ENCODE measurements around the gene ARHGEF19.

ARHGEF19 gene

GRCh38 chr1:16213013-16213412 lies 561 bp upstream of the ARHGEF19 start:
- H3K4me3 ChIP-seq (ENCODE audit: control insufficient read depth, low read depth, low read length): no peak overlapping the region
- no peak for TF ChIP-seq CTCF (IDR thresholded peaks at IDR 0.05; ENCODE audit: control insufficient read depth, insufficient read depth, low read depth, low read length, missing control alignments)

GRCh38 chr1:16211824-16212223 lies 628 bp downstream of the ARHGEF19 start:
- no peak for DNase-seq (ENCODE audit: low read depth)
- TF ChIP-seq CTCF (IDR thresholded peaks at IDR 0.05; ENCODE audit: control insufficient read depth, insufficient read depth, low read depth, low read length, missing control alignments): no peak
- no peak overlapping the region for H3K4me3 ChIP-seq (ENCODE audit: control insufficient read depth, low read depth, low read length)

More at GRCh38 chr1:16213013-16213412, 561 bp upstream of the ARHGEF19 start:
- DNase-seq (ENCODE audit: low read depth): no peak

GRCh38 chr1:16210581-16210980 lies 1.9 kb downstream of the ARHGEF19 start:
- no peak overlapping the region for H3K4me3 ChIP-seq (ENCODE audit: control insufficient read depth, low read depth, low read length)
- DNase-seq (ENCODE audit: low read depth): no peak
- no peak for TF ChIP-seq CTCF (IDR thresholded peaks at IDR 0.05; ENCODE audit: control insufficient read depth, insufficient read depth, low read depth, low read length, missing control alignments)

- H3K4me3 ChIP-seq (ENCODE audit: control insufficient read depth, low read depth, low read length): no peak overlapping the region
- no peak for TF ChIP-seq CTCF (IDR thresholded peaks at IDR 0.05; ENCODE audit: control insufficient read depth, insufficient read depth, low read depth, low read length, missing control alignments)
- no peak for DNase-seq (ENCODE audit: low read depth)
Observed at GRCh38 chr1:16209847-16210407, 2.5 kb downstream of the ARHGEF19 start.

- no peak for DNase-seq (ENCODE audit: low read depth)
- no peak for TF ChIP-seq CTCF (IDR thresholded peaks at IDR 0.05; ENCODE audit: control insufficient read depth, insufficient read depth, low read depth, low read length, missing control alignments)
- H3K4me3 ChIP-seq (ENCODE audit: control insufficient read depth, low read depth, low read length): no peak overlapping the region
Observed at GRCh38 chr1:16209132-16209846, 3.2 kb downstream of the ARHGEF19 start.

- no peak for DNase-seq (ENCODE audit: low read depth)
- H3K4me3 ChIP-seq (ENCODE audit: control insufficient read depth, low read depth, low read length): no peak overlapping the region
Observed at GRCh38 chr1:16208270-16208987, 4.0 kb downstream of the ARHGEF19 start.

More at GRCh38 chr1:16208270-16208987, 4.0 kb downstream of the ARHGEF19 start:
- no peak for TF ChIP-seq CTCF (IDR thresholded peaks at IDR 0.05; ENCODE audit: control insufficient read depth, insufficient read depth, low read depth, low read length, missing control alignments)
